ENCODE measurements around the gene DUOXA1.

DUOXA1 gene

GRCh38 chr15:45151998-45152828 lies 22.5 kb upstream of the DUOXA1 start:
- DNase-seq (ENCODE audit: low read depth) = no peak
- H3K4me3 ChIP-seq (ENCODE audit: control insufficient read depth, low read depth, low read length) = no peak overlapping the region
- TF ChIP-seq, protein P1, sequence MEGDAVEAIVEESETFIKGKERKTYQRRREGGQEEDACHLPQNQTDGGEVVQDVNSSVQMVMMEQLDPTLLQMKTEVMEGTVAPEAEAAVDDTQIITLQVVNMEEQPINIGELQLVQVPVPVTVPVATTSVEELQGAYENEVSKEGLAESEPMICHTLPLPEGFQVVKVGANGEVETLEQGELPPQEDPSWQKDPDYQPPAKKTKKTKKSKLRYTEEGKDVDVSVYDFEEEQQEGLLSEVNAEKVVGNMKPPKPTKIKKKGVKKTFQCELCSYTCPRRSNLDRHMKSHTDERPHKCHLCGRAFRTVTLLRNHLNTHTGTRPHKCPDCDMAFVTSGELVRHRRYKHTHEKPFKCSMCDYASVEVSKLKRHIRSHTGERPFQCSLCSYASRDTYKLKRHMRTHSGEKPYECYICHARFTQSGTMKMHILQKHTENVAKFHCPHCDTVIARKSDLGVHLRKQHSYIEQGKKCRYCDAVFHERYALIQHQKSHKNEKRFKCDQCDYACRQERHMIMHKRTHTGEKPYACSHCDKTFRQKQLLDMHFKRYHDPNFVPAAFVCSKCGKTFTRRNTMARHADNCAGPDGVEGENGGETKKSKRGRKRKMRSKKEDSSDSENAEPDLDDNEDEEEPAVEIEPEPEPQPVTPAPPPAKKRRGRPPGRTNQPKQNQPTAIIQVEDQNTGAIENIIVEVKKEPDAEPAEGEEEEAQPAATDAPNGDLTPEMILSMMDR (IDR thresholded peaks at IDR 0.05; ENCODE audit: control insufficient read depth, insufficient read depth, low read depth, low read length, missing control alignments) = no peak

- DNase-seq (ENCODE audit: low read depth) = no peak
- TF ChIP-seq, protein P1 (IDR thresholded peaks at IDR 0.05; ENCODE audit: control insufficient read depth, insufficient read depth, low read depth, low read length, missing control alignments) = no peak
- no peak overlapping the region for H3K4me3 ChIP-seq (ENCODE audit: control insufficient read depth, low read depth, low read length)
Measured at GRCh38 chr15:45150997-45151396, 21.3 kb upstream of the DUOXA1 start.

DNA sequence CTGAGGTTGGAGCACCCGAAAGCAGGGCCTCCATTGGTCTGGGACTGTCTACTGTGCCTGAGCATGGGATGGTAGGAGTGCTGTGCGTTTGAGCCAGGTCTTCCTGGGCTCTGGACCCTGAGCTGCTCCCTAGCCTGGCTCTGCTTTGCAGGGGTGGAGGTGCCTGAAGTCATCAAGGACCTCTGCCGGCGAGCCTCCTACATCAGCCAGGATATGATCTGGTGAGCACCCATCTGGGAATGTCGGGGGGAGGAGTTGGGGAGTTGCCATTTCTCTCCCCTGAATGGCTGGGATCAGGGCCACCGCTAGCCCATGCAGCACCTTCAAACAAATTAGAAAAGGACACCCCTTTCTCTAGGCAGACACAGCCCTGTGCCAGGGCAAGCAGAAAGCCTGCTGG lies 20.8 kb upstream of the DUOXA1 start:
- TF ChIP-seq, protein P1 (IDR thresholded peaks at IDR 0.05; ENCODE audit: control insufficient read depth, insufficient read depth, low read depth, low read length, missing control alignments) = no peak

GRCh38 chr15:45149060-45149459 lies 19.4 kb upstream of the DUOXA1 start:
- TF ChIP-seq, protein P1 (IDR thresholded peaks at IDR 0.05; ENCODE audit: control insufficient read depth, insufficient read depth, low read depth, low read length, missing control alignments) = no peak
- no peak overlapping the region for H3K4me3 ChIP-seq (ENCODE audit: control insufficient read depth, low read depth, low read length)
- no peak for DNase-seq (ENCODE audit: low read depth)

More for the DNA sequence above, 20.8 kb upstream of the DUOXA1 start:
- DNase-seq (ENCODE audit: low read depth) = no peak
- no peak overlapping the region for H3K4me3 ChIP-seq (ENCODE audit: control insufficient read depth, low read depth, low read length)

DNA sequence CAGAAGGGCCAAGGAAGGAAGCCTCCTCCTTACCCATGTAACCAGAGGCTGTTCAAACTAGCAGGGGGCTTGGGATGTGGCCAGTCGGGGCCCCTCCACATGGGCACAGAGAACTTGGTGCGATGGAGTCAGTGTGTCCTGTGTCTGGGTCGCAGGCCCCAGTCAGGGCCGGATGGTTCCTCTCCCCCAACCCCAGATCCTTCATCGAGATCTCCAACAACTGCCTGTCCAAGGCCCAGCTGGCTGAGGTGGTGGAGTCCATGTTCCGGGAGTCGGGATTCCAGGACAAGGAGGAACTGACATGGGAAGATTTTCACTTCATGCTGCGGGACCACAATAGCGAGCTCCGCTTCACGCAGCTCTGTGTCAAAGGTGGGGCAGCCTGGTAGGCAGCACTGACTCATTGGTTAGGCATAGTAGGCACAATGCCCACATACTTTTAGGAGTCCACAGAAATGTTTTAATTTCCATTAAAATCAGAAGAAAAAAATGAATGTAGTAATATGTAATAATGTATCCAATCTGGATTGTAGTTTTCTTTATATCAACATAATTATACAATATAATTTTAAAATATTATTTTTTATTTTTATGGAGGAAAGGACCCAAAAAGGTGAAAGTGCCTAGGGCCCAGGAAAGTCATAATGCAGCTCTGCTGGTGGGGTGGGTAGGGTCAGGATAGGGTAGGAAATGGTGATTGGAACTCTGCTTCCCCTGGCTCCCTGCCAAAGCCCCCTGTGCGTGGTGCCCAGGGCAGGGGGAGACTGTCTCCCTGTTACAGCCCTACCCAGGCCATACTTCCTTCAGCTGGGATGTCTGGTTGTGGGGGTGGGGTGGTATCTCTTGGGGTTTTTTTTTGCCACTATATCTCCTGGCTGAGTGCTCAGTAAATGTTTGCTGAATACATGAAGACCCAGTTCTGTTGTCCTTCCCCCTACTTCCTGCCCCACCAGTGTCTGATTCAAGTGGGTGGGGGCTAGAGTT lies 18.7 kb upstream of the DUOXA1 start:
- no peak overlapping the region for H3K4me3 ChIP-seq (ENCODE audit: control insufficient read depth, low read depth, low read length)
- TF ChIP-seq, protein P1 (IDR thresholded peaks at IDR 0.05; ENCODE audit: control insufficient read depth, insufficient read depth, low read depth, low read length, missing control alignments) = no peak
- DNase-seq (ENCODE audit: low read depth) = no peak

- TF ChIP-seq, protein P1 (IDR thresholded peaks at IDR 0.05; ENCODE audit: control insufficient read depth, insufficient read depth, low read depth, low read length, missing control alignments) = no peak
- no peak for DNase-seq (ENCODE audit: low read depth)
- no peak overlapping the region for H3K4me3 ChIP-seq (ENCODE audit: control insufficient read depth, low read depth, low read length)
Measured at GRCh38 chr15:45147606-45148005, 17.9 kb upstream of the DUOXA1 start.
